ENCODE data around the gene USP51.
A peak's percentile ranks its signal among the peaks of the same experiment; 100 is the strongest.
"Not testable (repeated sequence)": the region's sequence is repeated elsewhere in the genome, so short reads cannot be mapped to it uniquely, and the experiment has no call there.

USP51 gene

DNA sequence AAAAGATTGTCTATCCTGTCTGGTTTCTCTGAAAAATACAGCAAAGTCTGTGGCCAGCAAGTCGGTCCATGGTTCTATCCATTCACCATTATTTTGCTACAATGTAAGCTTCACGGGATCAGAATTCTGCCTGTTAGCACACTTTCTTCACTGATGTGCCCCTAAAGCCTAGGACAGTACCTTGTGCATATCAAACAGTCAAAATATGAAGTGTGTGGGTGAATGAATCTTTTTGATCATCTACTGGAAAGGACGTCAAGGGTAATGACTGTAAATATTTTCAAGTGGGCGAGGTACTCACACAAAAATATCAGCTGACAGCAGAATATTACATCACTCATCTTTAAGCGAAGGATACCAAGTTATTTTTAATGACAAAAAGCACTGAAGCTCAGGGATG is 24.5 kb downstream of the USP51 start:
- DNase-seq (ENCODE audit: low read depth in 2 of 2) = not testable (repeated sequence)

DNA sequence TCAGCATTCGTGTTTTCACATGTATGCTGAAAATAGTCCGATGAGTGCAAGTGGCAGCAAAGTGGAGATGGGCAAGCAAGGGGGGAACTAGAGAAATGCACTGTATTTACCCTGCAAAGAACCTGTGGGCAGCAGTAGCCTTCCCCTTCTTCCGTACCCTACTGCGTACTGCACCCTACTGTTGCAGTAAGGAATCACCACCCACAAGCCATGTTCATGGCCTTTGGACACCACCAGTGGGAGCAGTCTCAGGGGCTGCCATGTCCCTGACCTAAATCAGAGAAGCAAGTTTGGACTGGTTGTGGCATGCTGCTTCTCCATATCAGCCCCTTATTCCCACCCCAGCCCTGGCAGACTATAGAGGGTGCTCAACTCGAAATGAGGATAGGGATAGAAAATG is 25.6 kb downstream of the USP51 start:
- not testable (repeated sequence) for DNase-seq (ENCODE audit: low read depth in 2 of 2)

DNA sequence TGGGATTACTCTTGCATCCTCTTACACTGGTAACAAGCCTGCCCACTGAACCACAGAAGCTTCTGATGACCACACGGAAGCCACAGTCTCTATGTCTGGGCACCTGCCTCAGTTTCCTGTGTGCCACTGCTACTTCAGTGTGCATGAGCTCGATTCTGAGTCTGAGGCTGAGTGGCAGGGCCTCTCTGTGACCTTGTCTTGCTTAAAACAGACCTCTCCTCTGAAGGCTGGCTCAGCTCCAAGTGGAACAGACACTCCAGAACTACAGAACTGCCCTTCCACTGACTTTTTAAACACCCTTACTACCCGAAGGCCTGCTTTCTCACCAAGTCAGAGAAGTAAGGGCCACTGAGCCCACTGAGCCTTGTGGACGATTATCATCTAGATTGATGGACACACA is 29.7 kb downstream of the USP51 start:
- DNase-seq (ENCODE audit: low read depth in 2 of 2) = not testable (repeated sequence)

DNA sequence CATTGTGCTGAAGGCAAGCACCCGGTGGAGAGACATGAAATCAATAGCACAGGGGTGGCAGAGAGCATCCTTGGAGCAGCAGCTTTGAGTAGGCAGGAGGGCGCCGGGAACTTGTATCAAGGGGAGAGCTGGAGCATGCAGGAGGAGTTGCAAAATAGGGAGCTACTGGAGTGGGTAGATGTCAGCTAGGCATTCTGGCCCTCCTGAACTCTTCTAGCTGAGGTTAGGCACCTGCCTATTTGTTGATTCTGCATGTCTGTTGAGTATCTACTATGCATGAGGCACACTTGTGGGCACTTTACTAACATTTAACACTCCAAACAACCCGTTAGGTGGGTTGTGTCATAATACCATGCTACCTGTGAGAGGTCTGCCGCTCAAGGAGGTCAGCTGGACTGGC is 30.2 kb downstream of the USP51 start:
- DNase-seq (ENCODE audit: low read depth in 2 of 2) = not testable (repeated sequence)

DNA sequence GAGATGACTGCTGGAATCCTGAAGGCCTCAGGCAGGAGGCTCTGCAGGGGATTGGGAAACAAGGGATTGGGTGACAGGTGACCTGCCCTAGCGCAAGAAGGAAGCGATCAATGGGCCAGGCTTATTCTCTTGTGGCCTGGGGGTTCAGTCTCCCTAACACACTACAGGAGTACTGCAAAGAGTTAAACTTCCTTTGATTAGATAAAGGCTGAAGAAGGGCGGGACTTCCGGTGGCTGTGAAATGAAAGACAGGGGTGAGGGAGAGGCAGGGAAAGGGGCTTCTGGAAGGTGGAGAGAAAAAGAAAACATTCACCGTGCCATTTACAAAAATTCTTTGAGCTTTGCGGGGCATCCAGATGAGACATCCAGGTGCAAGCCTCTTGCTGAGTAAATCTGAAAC is 33.9 kb downstream of the USP51 start:
- DNase-seq (ENCODE audit: low read depth in 2 of 2) = not testable (repeated sequence)

DNA sequence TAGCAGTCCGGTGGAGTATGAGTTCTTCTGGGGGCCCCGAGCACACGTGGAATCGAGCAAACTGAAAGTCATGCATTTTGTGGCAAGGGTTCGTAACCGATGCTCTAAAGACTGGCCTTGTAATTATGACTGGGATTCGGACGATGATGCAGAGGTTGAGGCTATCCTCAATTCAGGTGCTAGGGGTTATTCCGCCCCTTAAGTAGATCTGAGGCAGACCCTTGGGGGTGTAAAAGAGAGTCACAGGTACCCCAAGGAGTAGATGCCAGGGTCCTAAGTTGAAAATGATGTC is 36.9 kb downstream of the USP51 start:
- no peak for DNase-seq (ENCODE audit: low read depth in 2 of 2)

DNA sequence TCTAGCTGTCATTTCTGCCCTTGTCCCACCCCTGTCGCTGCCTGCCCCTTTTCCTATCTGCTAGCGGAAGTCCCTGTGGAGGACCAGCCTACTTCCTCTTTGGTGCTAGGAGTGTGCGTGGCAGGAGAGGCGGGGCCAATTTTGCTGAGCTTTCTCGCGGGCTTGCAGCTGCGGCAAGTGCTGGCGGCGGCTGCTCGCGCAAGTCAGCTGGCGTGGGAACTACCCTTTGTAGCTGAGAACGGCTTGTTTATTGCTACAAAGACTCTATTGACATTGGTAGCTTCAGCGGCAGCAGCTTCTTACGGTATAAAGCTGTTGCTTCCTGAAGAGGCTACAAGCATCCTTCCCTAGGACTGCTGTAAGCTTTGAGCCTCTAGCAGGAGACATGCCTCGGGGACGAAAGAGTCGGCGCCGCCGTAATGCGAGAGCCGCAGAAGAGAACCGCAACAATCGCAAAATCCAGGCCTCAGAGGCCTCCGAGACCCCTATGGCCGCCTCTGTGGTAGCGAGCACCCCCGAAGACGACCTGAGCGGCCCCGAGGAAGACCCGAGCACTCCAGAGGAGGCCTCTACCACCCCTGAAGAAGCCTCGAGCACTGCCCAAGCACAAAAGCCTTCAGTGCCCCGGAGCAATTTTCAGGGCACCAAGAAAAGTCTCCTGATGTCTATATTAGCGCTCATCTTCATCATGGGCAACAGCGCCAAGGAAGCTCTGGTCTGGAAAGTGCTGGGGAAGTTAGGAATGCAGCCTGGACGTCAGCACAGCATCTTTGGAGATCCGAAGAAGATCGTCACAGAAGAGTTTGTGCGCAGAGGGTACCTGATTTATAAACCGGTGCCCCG is 37.4 kb downstream of the USP51 start, which contains the start of gene MAGEH1:
TSS of gene MAGEH1 (plus strand) at position 138 of the 843 bp plus-strand sequence. CDS start at position 386, 248 bp downstream.
- DNase-seq (ENCODE audit: low read depth in 2 of 2) = peak; percentile 48 to 52

DNA sequence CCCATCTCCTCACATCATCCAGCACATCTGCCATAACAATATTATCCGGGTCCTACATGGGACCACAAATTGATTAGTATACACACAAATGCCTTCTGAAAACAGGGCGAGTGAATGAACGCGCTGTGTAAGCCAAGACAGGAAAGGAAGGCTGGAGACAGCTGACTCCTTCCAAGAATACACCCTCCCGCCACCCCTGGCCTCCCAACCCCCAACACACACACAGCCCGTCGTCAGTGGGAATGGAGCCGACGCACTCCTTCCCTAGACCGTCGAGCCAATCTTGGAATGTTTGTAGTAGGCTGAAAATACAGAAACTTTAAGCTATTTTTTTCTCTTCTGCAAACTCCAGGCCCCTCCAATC is 38.0 kb downstream of the USP51 start:
- DNase-seq (ENCODE audit: low read depth in 2 of 2) = no peak

DNA sequence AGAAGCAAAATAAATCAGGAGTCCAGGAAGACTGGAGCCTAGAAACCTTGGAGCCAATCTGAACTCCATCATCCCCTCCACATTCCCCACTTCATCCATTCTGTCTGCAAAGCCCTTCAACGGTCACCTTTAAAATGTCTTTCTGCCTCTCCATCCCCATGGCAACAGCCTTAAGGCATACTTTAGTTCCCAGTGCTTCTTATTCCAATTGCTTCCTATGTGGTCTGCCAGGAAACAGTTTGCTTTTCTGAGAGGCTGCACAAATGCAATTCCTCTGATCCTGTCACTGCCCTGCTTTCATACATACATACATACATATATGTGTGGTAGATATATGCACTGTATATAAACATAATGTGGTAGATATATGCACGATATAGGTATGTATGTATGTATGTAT is 38.5 kb downstream of the USP51 start:
- DNase-seq (ENCODE audit: low read depth in 2 of 2) = no peak

DNA sequence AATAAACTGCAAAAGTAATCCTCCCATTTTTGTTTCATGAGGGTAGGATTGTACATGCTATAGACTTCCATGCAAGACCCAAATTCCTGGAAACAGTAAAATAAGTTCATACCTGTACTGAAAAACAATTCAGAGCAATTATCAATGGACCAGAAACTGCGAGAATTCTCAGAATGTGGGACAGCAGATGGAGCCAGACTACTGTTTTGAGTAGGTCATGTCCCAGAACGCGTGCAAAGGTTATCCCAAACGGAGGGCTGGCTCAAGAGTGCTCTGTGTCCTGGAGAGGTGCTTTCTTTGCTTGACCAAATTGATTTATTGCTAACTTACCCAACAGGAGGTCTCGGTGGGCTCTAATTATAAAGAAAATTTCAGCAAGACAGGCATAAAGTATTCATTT is 39.4 kb downstream of the USP51 start:
- no peak for DNase-seq (ENCODE audit: low read depth in 2 of 2)

DNA sequence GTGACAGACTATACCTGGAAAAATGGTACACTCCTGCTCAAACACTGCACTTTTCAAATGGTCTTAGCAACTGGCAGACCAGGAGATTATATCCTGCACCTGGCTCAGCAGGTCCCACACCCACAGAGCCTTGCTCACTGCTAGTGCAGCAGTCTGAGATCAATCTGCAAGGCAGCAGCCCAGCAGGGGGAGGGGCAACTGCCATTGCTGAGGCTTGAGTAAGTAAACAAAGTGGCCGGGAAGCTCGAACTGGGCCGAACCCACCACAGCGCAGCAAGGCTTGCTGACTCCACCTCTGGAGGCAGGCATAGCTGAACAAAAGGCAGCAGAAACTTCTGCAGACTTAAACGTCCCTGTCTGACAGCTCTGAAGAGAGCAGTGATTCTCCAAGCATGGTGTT is 46.2 kb downstream of the USP51 start:
- not testable (repeated sequence) for DNase-seq (ENCODE audit: low read depth in 2 of 2)

All from fibroblast of skin of left quadriceps (primary cell).